Omental fat pad (tissue), 4 donors: ENCODE data around the gene IL2RG. TPM values are rescaled to one million over a fixed set of nuclear protein-coding genes. Genes with fewer than 3 reads are reported as not detected.
A peak's percentile ranks its signal among the peaks of the same experiment; 100 is the strongest.

ENCODE experiments used
- ATAC-seq: fragments of 150-250 bp; one replicate; pipeline ENCODE4 v1.9.1; 2016; ENCODE audit warnings: mild to moderate bottlenecking, moderate library complexity; ENCODE audit not compliant: low FRiP score
- DNase-seq: peaks from one replicate; pipeline ENCODE4 v3.0.0-alpha.2; 2019; ENCODE audit warnings: low spot score
- total RNA-seq, 4 donors: library from RNA; depleted of rRNA; stranded (reverse); fragments of >200 nt; gene quantifications; one replicate each; pipeline ENCODE4 v1.1.0, GENCODE V29; 2016
- TF ChIP-seq, protein P1 (sequence below), 3 donors: fragments of 450-650 bp; IDR thresholded peaks; one replicate each; pipeline ENCODE4 v1.5.1; 2016 to 2017; ENCODE audit warnings: antibody characterized with exemption in 3 of 3, mild to moderate bottlenecking in 3 of 3, moderate library complexity in 2 of 3

Gene IL2RG
- total RNA-seq, 4 donors from 2014 or later: 8.3 to 30.9 (median 15.6) TPM

GRCh38 chrX:71095981-71096759 is 15.2 kb downstream of the IL2RG start:
- TF ChIP-seq, protein P1, sequence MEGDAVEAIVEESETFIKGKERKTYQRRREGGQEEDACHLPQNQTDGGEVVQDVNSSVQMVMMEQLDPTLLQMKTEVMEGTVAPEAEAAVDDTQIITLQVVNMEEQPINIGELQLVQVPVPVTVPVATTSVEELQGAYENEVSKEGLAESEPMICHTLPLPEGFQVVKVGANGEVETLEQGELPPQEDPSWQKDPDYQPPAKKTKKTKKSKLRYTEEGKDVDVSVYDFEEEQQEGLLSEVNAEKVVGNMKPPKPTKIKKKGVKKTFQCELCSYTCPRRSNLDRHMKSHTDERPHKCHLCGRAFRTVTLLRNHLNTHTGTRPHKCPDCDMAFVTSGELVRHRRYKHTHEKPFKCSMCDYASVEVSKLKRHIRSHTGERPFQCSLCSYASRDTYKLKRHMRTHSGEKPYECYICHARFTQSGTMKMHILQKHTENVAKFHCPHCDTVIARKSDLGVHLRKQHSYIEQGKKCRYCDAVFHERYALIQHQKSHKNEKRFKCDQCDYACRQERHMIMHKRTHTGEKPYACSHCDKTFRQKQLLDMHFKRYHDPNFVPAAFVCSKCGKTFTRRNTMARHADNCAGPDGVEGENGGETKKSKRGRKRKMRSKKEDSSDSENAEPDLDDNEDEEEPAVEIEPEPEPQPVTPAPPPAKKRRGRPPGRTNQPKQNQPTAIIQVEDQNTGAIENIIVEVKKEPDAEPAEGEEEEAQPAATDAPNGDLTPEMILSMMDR (IDR thresholded peaks at IDR 0.05): no peak
- DNase-seq: no peak
- peak; percentile 22 for ATAC-seq

DNA sequence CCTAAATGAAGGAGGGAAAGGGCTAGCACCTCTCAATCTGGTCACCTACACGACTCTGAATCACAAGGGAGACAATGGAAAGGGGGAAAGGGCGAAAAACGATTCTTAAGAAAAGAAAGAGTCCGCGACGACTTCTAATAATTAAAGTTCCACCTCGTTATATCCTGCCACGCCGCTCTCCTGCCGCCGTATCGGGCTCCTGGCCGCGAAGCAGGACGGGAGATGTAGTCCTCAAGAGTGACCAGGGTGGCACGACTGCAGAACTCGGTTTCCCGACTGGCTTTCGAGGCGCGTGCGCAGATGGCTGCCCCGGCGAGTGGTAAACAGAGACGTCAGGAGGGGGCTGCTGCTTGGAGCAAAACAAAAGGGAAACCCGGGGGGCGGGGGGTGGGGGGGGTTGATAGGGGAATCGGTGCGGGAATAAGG is 15.8 kb downstream of the IL2RG start, which contains the start of gene FOXO4:
Gene FOXO4, plus strand, starts transcription at position 297 of the 426 bp plus-strand sequence. CDS start 678 bp downstream, outside the sequence.
- DNase-seq: peak; percentile 62
- peak; percentile 86 for ATAC-seq
- TF ChIP-seq, protein P1 (IDR thresholded peaks at IDR 0.05): no peak

GRCh38 chrX:71095033-71095432 is 16.3 kb downstream of the IL2RG start:
- DNase-seq: no peak
- TF ChIP-seq, protein P1 (IDR thresholded peaks at IDR 0.05): no peak
- ATAC-seq: no peak

GRCh38 chrX:71091263-71091662 is 20.1 kb downstream of the IL2RG start:
- ATAC-seq (no peak), DNase-seq (no peak)
- TF ChIP-seq, protein P1 (IDR thresholded peaks at IDR 0.05): no peak

DNA sequence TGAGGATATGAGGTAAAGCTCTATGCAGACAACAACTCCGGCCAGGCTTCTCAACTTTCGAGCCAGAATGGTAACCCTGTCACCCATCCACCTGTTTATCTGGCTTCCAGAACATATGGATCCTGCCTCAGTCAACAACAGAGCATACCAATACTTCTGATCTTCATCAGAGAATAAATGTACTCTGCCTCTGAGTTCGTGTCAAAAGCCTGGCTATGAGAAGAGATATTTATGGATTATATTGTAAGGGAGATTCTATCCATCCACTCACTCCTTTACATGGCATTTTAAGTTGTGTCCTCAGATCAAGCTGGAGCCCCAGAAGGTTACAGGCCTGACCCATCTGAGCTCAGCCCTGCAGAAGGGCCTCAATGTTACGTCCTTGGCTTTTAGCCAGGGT is 25.5 kb downstream of the IL2RG start:
- ATAC-seq (no peak), DNase-seq (no peak)
- TF ChIP-seq, protein P1 (IDR thresholded peaks at IDR 0.05): no peak

- TF ChIP-seq, protein P1 (IDR thresholded peaks at IDR 0.05): no peak
- DNase-seq: no peak
- no peak for ATAC-seq
These were observed 28.6 kb downstream of the IL2RG start for GRCh38 chrX:71082822-71083221.

- DNase-seq (no peak), ATAC-seq (no peak)
- TF ChIP-seq, protein P1 (IDR thresholded peaks at IDR 0.05): no peak
These were observed 29.2 kb downstream of the IL2RG start for GRCh38 chrX:71082124-71082647.
